GM23248 (cell line): ENCODE results near the gene DACH1. TPM values are rescaled to one million over a fixed set of nuclear protein-coding genes. Genes with fewer than 3 reads are reported as not detected.

Experiments
- DNase-seq: peaks from one replicate; pipeline ENCODE4 v3.0.0-alpha.2; 2015
- H2AFZ ChIP-seq: fragments of 200-600 bp; sonication (generic); 2 replicates; pipeline ENCODE4 v1.6.1; 2016; ENCODE audit warnings: antibody characterized with exemption
- H3F3A ChIP-seq: fragments of 200-600 bp; sonication (generic); 2 replicates; pipeline ENCODE4 v1.6.1; 2016; ENCODE audit warnings: mild to moderate bottlenecking, antibody characterized with exemption, mixed run types; ENCODE audit not compliant: insufficient read depth
- H3K27ac ChIP-seq: fragments of 200-600 bp; sonication (generic); 2 replicates; pipeline ENCODE4 v1.5.1; 2016; ENCODE audit warnings: mild to moderate bottlenecking
- H3K27me3 ChIP-seq: fragments of 200-600 bp; sonication (generic); replicated peaks from 2 replicates; pipeline ENCODE4 v1.6.1; 2016; ENCODE audit warnings: mild to moderate bottlenecking; ENCODE audit not compliant: insufficient read depth
- H3K36me3 ChIP-seq: fragments of 200-600 bp; sonication (generic); 2 replicates; pipeline ENCODE4 v1.6.1; 2016; ENCODE audit warnings: low read depth, mild to moderate bottlenecking
- H3K4me1 ChIP-seq: fragments of 200-600 bp; sonication (generic); 2 replicates; pipeline ENCODE4 v1.6.1; 2016; ENCODE audit warnings: mild to moderate bottlenecking; ENCODE audit not compliant: insufficient read depth
- H3K4me2 ChIP-seq: fragments of 200-600 bp; sonication (generic); one replicate; pipeline ENCODE4 v1.6.1; 2016; ENCODE audit warnings: mild to moderate bottlenecking; ENCODE audit not compliant: unreplicated experiment
- H3K4me3 ChIP-seq: fragments of 200-600 bp; sonication (generic); 2 replicates; pipeline ENCODE4 v1.5.1; 2016; ENCODE audit warnings: mild to moderate bottlenecking
- H3K79me2 ChIP-seq: fragments of 200-600 bp; sonication (generic); 2 replicates; pipeline ENCODE4 v1.6.1; 2016; ENCODE audit warnings: mild to moderate bottlenecking; ENCODE audit not compliant: insufficient read depth
- H3K9ac ChIP-seq: fragments of 200-600 bp; sonication (generic); 2 replicates; pipeline ENCODE4 v1.6.1; 2016; ENCODE audit warnings: mild to moderate bottlenecking
- H3K9me2 ChIP-seq: fragments of 200-600 bp; sonication (generic); 2 replicates; pipeline ENCODE4 v1.6.1; 2016; ENCODE audit warnings: mixed run types, mild to moderate bottlenecking, moderate library complexity; ENCODE audit not compliant: insufficient read depth
- H3K9me3 ChIP-seq: fragments of 200-600 bp; sonication (generic); one replicate; pipeline ENCODE4 v1.6.1; 2017; ENCODE audit warnings: low read depth
- H4K20me1 ChIP-seq: fragments of 200-600 bp; sonication (generic); 2 replicates; pipeline ENCODE4 v1.6.0; 2016; ENCODE audit not compliant: insufficient read depth
- EZH2 ChIP-seq: fragments of 200-600 bp; sonication (generic); IDR thresholded peaks from 2 replicates; pipeline ENCODE4 v1.6.1; 2018; ENCODE audit warnings: antibody characterized with exemption, mild to moderate bottlenecking; ENCODE audit not compliant: insufficient read depth, poor library complexity, severe bottlenecking
- EZH2phosphoT487 ChIP-seq: fragments of 200-600 bp; sonication (generic); IDR thresholded peaks from 2 replicates; pipeline ENCODE4 v1.6.1; 2018; ENCODE audit warnings: antibody characterized with exemption, moderate library complexity, mild to moderate bottlenecking, low read depth; ENCODE audit not compliant: insufficient read depth
- WGBS, 2 experiments: methylation state at CpG; one replicate each; pipeline ENCODE4 v1.1.6; 2015 to 2017; ENCODE audit warnings: low lambda C conversion rate in 2 of 2, low coverage in 1 of 2; ENCODE audit errors: missing lambda C conversion rate in 2 of 2; 5-methylcytosine and 5-hydroxymethylcytosine counted together
- in situ Hi-C: fragments of 300-500 bp; cut with MboI; formaldehyde crosslinking; loops from 2 replicates; pipeline ENCODE4 v1.15.0; 2020
- polyA plus RNA-seq: library from polyadenylated mRNA; unstranded; fragments of >200 nt; fragmentation: Nextera tagmentation; extraction: Ambion mirVana; gene quantifications from 2 replicates; pipeline ENCODE4 v1.2.1, GENCODE V29; 2016
- total RNA-seq: library from RNA; depleted of rRNA; stranded (reverse); fragments of >200 nt; shearing (Covaris generic); gene quantifications from 2 replicates; pipeline ENCODE4 v1.2.3, GENCODE V29; 2014

DACH1 gene
- total and polyA plus RNA-seq, 2 experiments from 2014 or later: not detected

- WGBS, 2 experiments: 24 to 29% methylated on average over 1 of the region's 1 CpG
- H3K9me2 ChIP-seq: no peaks in the 10 kb centered on the region
- H3K27ac ChIP-seq: no peak overlapping the region
- no peaks in the 10 kb centered on the region for H3K4me1 ChIP-seq
- no peaks in the 10 kb centered on the region for H4K20me1 ChIP-seq
- H3F3A ChIP-seq: no peaks in the 10 kb centered on the region
- H3K4me2 ChIP-seq: no peak overlapping the region
- no peak overlapping the region for H3K9ac ChIP-seq
- no peak overlapping the region for H3K4me3 ChIP-seq
- no peak for DNase-seq
- no peaks in the 10 kb centered on the region for H3K27me3 ChIP-seq
- peaks cover 11% of the 10 kb centered on the region for H3K9me3 ChIP-seq
- in situ Hi-C loops: no loop called here
- H3K36me3 ChIP-seq: no peaks in the 10 kb centered on the region
- TF ChIP-seq EZH2: no peak
- TF ChIP-seq EZH2phosphoT487: no peak
- no peak overlapping the region for H2AFZ ChIP-seq
- no peaks in the 10 kb centered on the region for H3K79me2 ChIP-seq
Observed at GRCh38 chr13:71721104-71721503, 145.9 kb downstream of the DACH1 start.

GRCh38 chr13:71718931-71719330 is 148.1 kb downstream of the DACH1 start:
- no peak overlapping the region for H3K9ac ChIP-seq
- no peak for DNase-seq
- H3K27me3 ChIP-seq: no peaks in the 10 kb centered on the region
- in situ Hi-C loops: no loop called here
- no peak overlapping the region for H2AFZ ChIP-seq
- no peaks in the 10 kb centered on the region for H3K36me3 ChIP-seq
- no peak overlapping the region for H3K27ac ChIP-seq
- H3K9me2 ChIP-seq: no peaks in the 10 kb centered on the region
- H3F3A ChIP-seq: no peaks in the 10 kb centered on the region
- H3K79me2 ChIP-seq: no peaks in the 10 kb centered on the region
- H3K9me3 ChIP-seq: peaks cover 7% of the 10 kb centered on the region
- H4K20me1 ChIP-seq: no peaks in the 10 kb centered on the region
- no peak overlapping the region for H3K4me3 ChIP-seq
- H3K4me2 ChIP-seq: no peak overlapping the region
- H3K4me1 ChIP-seq: no peaks in the 10 kb centered on the region
- TF ChIP-seq EZH2 (no peak), EZH2phosphoT487 (no peak)
- 13 to 28% methylated on average over 1 of the region's 1 CpG for WGBS, 2 experiments

GRCh38 chr13:71714802-71715375 is 152.1 kb downstream of the DACH1 start:
- no peak overlapping the region for H2AFZ ChIP-seq
- no peaks in the 10 kb centered on the region for H3K36me3 ChIP-seq
- in situ Hi-C loops: no loop called here
- no peak overlapping the region for H3K9ac ChIP-seq
- no peak overlapping the region for H3K4me3 ChIP-seq
- no peaks in the 10 kb centered on the region for H4K20me1 ChIP-seq
- no peaks in the 10 kb centered on the region for H3K27me3 ChIP-seq
- TF ChIP-seq EZH2phosphoT487 (no peak), EZH2 (no peak)
- no peak overlapping the region for H3K4me2 ChIP-seq
- no peak overlapping the region for H3K27ac ChIP-seq
- H3F3A ChIP-seq: no peaks in the 10 kb centered on the region
- no peaks in the 10 kb centered on the region for H3K4me1 ChIP-seq
- no peaks in the 10 kb centered on the region for H3K79me2 ChIP-seq
- no peaks in the 10 kb centered on the region for H3K9me2 ChIP-seq
- WGBS, 2 experiments: 2 to 7% methylated on average over 2 of the region's 2 CpGs
- no peak for DNase-seq
- H3K9me3 ChIP-seq: peaks cover 5% of the 10 kb centered on the region

GRCh38 chr13:71712988-71713653 is 153.9 kb downstream of the DACH1 start:
- WGBS, 2 experiments: 2 to 4% methylated on average over 3 of the region's 3 CpGs
- H2AFZ ChIP-seq: no peak overlapping the region
- in situ Hi-C loops: no loop called here

More at GRCh38 chr13:71712988-71713653, 153.9 kb downstream of the DACH1 start:
- Histone ChIP-seq H3K9ac (no peak overlapping the region), H4K20me1 (no peaks in the 10 kb centered on the region), H3F3A (no peaks in the 10 kb centered on the region), H3K79me2 (no peaks in the 10 kb centered on the region), H3K4me1 (no peaks in the 10 kb centered on the region), H3K9me3 (peaks cover 5% of the 10 kb centered on the region), H3K4me2 (no peak overlapping the region), H3K36me3 (no peaks in the 10 kb centered on the region), H3K4me3 (no peak overlapping the region), H3K27ac (no peak overlapping the region), H3K27me3 (no peaks in the 10 kb centered on the region), H3K9me2 (no peaks in the 10 kb centered on the region)
- TF ChIP-seq EZH2phosphoT487 (no peak), EZH2 (no peak)
- no peak for DNase-seq
